MCF 10A (cell line): Measurements from ENCODE around the gene SOX12. TPM values are rescaled to one million over a fixed set of nuclear protein-coding genes. Genes with fewer than 3 reads are reported as not detected.

Source experiments
- BruUV-seq: library from RNA; stranded (reverse); fragments of 400-500 nt; replicated peaks from 2 replicates; lab custom pipeline; 2021; lab: Mats Ljungman, UMichigan
- CTCF ChIA-PET: fragments of 300-600 bp; sonication (Branson Sonifier 250); formaldehyde crosslinking; extraction: SDS; loops from one replicate; lab custom pipeline; 2021; ENCODE audit warnings: antibody characterized with exemption, inconsistent platforms; lab: Yijun Ruan, JAX
- POLR2A ChIA-PET: fragments of 300-600, 350-650 bp; sonication (Branson Sonifier 250); formaldehyde crosslinking; extraction: SDS; loops from one replicate; lab custom pipeline; 2020; ENCODE audit warnings: antibody characterized with exemption, inconsistent platforms; lab: Yijun Ruan, JAX
- DNase-seq: peaks from one replicate; pipeline ENCODE4 v3.0.0-alpha.2; 2018; ENCODE audit not compliant: unreplicated experiment
- H3K27ac Mint-ChIP-seq: one replicate; pipeline ENCODE4 v1.8.0; 2022; ENCODE audit warnings: mild to moderate bottlenecking, low read depth, mixed read lengths; ENCODE audit not compliant: unreplicated experiment
- H3K27me3 Mint-ChIP-seq: one replicate; pipeline ENCODE4 v1.8.0; 2022; ENCODE audit warnings: mixed read lengths; ENCODE audit not compliant: insufficient read depth, unreplicated experiment
- H3K36me3 Mint-ChIP-seq: one replicate; pipeline ENCODE4 v1.8.0; 2022; ENCODE audit warnings: mild to moderate bottlenecking, moderate library complexity, mixed read lengths; ENCODE audit not compliant: insufficient read depth, unreplicated experiment
- H3K4me1 Mint-ChIP-seq: one replicate; pipeline ENCODE4 v1.8.0; 2022; ENCODE audit warnings: mixed read lengths; ENCODE audit not compliant: insufficient read depth, unreplicated experiment
- H3K4me3 Mint-ChIP-seq: one replicate; pipeline ENCODE4 v1.8.0; 2022; ENCODE audit warnings: mild to moderate bottlenecking, moderate library complexity, mixed read lengths; ENCODE audit not compliant: unreplicated experiment
- H3K9me3 Mint-ChIP-seq: one replicate; pipeline ENCODE4 v1.8.0; 2022; ENCODE audit warnings: mixed read lengths; ENCODE audit not compliant: unreplicated experiment
- CTCF ChIP-seq: fragments of 200-600 bp; IDR thresholded peaks from one replicate; pipeline ENCODE4 v1.8.0; 2022; ENCODE audit warnings: antibody characterized with exemption, mild to moderate bottlenecking; ENCODE audit not compliant: unreplicated experiment
- intact Hi-C: fragments of 100-400 bp; cut with micrococcal nuclease; formaldehyde crosslinking; loops from 2 replicates; pipeline ENCODE4 v1.14.1; 2022
- total RNA-seq: library from RNA; stranded (reverse); gene quantifications from 2 replicates; pipeline ENCODE4 v1.2.3, GENCODE V29; 2022

The SOX12 gene
- total RNA-seq, 1 experiment from 2014 or later: 17.6 TPM

- CTCF ChIA-PET: interaction anchor here (0.6 to 1.6 kb wide), 5 partner anchors 25 to 86 kb away, joined by 3 to 5 read pairs (median 3); partner anchors contain the start of gene TRIB3
- intact Hi-C loops: no loop called here
- DNase-seq: no peak
- no peak for TF ChIP-seq CTCF
- no peaks in the 10 kb centered on the region for H3K27me3 Mint-ChIP-seq
- no peak overlapping the region for H3K4me3 Mint-ChIP-seq
- POLR2A ChIA-PET: no interaction called here
- H3K27ac Mint-ChIP-seq: no peak overlapping the region
- no peaks in the 10 kb centered on the region for H3K9me3 Mint-ChIP-seq
- H3K4me1 Mint-ChIP-seq: peaks cover 15% of the 10 kb centered on the region
- no TSS peak for BruUV-seq
- H3K36me3 Mint-ChIP-seq: peaks cover 12% of the 10 kb centered on the region
These were observed 30.8 kb upstream of the SOX12 start for GRCh38 chr20:294602-295001.

- Mint-ChIP-seq H3K4me1 (peaks cover 21% of the 10 kb centered on the region), H3K9me3 (no peaks in the 10 kb centered on the region), H3K27me3 (no peaks in the 10 kb centered on the region), H3K27ac (no peak overlapping the region), H3K36me3 (peaks cover 12% of the 10 kb centered on the region), H3K4me3 (peak overlapping the region; percentile 93)
- no TSS peak for BruUV-seq
- no peak for TF ChIP-seq CTCF
- POLR2A ChIA-PET: no interaction called here
- intact Hi-C loops: no loop called here
- CTCF ChIA-PET: interaction anchor here (0.6 to 1.6 kb wide), 5 partner anchors 27 to 79 kb away, joined by 3 to 6 read pairs (median 4); partner anchors contain the start of gene SOX12
- DNase-seq: no peak
These were observed 29.5 kb upstream of the SOX12 start for GRCh38 chr20:295804-296203.

DNA sequence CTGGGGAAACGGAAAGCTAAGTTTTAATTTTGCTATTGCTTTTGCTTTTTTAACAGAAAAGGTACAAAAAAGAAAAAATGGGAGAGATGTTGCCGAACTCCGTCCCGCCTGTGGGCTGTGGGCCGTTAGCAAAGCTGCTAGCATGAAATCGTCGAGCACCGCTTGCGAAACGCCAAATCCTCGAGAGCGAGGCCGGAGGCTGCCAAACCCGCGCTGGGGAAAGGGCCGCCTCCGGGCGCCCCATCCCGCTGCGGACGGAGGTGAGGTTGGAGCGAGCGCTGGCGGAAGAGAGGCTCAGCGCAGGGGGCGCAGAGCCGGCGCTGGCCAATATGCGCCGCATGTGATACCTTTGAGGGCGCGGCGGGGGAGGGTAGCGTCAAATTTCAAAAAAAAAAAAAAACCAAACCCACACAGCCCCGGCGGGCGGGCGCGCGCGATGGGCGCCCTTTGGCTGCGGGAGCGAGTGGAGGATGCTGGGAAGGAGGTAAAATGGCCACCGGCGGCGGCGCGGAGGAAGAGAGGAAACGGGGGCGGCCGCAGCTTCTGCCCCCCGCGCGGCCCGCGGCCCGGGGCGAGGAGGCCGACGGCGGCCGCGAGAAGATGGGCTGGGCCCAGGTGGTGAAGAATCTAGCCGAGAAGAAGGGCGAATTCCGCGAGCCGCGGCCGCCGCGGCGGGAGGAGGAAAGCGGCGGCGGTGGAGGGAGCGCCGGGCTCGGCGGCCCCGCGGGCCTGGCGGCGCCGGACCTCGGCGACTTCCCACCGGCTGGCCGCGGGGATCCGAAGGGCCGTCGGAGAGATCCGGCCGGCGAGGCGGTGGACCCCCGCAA, 28.0 kb upstream of the SOX12 start, which contains the start of gene ZCCHC3:
ZCCHC3 (plus strand) TSS at position 473 of the 827 bp plus-strand sequence; CDS start at position 490, 17 bp downstream.
- no peaks in the 10 kb centered on the region for H3K9me3 Mint-ChIP-seq
- TF ChIP-seq CTCF: no peak
- peak; percentile 96 for DNase-seq
- BruUV-seq: TSS peak; percentile 78
- no peaks in the 10 kb centered on the region for H3K27me3 Mint-ChIP-seq
- CTCF ChIA-PET: interaction anchor here (0.7 to 4.2 kb wide), 9 partner anchors 15 to 36 kb away, joined by 3 to 18 read pairs (median 6); partner anchors contain the start of gene SOX12
- peaks cover 12% of the 10 kb centered on the region for H3K36me3 Mint-ChIP-seq
- intact Hi-C loops: loop anchor here (1.0 kb wide), 1 partner anchor 27 kb away; no protein-coding TSS in a partner anchor
- H3K4me3 Mint-ChIP-seq: peak within 1 kb of the TSS; percentile 93
- POLR2A ChIA-PET: interaction anchor here (0.6 to 4.8 kb wide), 22 partner anchors 10 to 246 kb away, joined by 3 to 60 read pairs (median 4); partner anchors contain the start of gene TRIB3
- H3K27ac Mint-ChIP-seq: peak within 1 kb of the TSS; percentile 99
- H3K4me1 Mint-ChIP-seq: peaks cover 31% of the 10 kb centered on the region
